ENCODE data around the gene RAD51C.
"Not testable (repeated sequence)": the region's sequence is repeated elsewhere in the genome, so short reads cannot be mapped to it uniquely, and the experiment has no call there.

The RAD51C gene

DNA sequence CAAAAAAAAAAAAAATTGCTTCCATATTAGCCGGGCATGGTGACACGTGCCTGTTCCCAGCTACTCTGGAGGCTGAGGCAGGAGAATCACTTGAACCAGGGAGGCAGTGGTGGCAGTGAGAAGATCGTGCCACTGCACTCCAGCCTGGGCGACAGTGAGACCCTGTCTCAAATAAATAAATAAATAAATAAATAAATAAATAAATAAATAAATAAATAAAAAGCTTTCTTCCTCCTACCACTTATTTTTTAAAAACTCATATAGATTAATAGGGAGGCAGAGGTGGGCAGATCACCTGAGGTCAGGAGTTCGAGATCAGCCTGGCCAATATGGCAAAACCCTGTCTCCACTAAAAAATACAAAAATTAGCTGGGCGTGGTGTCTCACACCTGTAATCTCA lies 7.9 kb upstream of the RAD51C start:
- not testable (repeated sequence) for DNase-seq

DNA sequence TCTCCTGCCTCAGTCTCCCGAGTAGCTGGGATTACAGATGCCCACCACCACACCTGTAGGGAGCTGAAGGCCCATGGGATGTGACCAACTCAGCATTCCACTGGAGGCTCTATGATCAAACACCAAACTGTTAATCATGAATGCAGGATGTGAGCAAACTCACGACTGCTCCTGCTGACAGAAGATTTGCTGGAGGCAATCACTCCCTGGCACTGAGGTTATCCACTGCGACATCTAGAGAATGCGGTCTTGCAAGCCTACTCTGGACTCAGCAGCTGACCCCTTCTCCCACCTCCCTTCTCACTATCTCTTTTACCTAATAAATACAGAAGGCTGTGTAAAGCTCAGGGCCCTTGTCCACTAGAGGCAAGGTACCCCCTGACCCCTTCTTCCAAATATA lies 5.4 kb upstream of the RAD51C start:
- DNase-seq = no peak

DNA sequence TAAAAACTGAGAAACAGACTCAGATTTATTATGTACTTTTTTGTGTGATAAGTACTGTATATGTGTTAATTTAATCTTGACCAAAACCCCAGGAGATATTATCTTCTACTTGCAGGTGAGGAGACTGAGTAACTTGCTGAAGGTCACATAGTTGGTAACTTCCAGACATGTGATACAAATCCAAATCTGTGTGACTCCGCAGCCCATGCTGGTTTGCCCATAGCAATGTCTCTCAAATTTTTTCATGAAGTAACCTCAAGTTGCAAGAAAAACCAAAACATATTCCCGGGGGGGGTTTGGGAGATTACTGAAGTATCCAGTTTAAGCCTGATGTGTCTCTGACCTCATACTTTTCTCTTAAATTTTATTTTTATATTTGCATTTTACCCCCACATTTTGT lies 3.9 kb upstream of the RAD51C start:
- no peak for DNase-seq

DNA sequence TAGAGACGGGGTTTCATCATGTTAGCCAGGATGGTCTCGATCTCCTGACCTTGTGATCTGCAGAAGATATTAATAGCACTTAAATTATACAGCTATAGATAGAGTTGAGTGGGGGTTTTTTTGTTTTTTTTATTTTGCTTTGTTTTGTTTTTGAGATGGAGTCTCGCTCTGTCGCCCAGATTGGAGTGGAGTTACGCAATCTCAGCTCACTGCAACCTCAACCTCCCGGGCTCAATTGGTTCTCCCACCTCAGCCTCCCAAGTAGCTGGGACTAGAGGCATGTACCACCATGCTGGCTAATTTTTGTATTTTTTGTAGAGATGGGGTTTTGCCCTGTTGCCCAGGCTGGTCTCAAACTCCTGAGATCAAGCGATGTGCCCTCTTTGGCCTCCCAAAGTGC lies 2.4 kb upstream of the RAD51C start:
- not testable (repeated sequence) for DNase-seq

DNA sequence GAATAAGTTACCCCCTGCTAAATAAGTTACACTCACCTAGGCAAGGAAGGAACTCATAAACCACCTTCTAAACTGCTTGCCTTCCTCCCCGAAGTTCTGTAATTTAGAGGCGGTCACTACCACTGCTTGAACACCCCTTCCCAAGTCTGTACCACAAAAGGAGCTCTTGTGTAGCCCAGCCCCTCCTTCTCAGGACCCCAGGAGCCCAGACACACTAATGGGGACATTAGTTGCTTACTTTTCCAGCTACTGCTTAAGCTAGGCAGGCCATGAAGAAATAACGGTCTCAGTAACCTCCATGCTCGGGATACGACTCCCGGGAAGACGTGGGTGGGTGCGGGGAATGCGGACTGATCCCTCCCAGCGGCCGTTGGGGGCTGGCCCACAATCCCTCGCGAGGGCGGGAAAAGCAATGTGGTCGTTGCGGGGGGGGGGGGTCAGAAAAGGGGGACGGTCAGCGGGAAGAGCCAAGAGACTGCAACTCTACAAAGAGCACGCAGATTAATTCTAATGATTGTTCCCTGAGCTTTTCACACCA lies 632 bp upstream of the RAD51C start, which contains the start of gene TEX14:
Gene TEX14, minus strand, starts transcription at position 345 of the 538 bp plus-strand sequence. CDS start 40,044 bp downstream, outside the sequence.
- no peak for DNase-seq

DNA sequence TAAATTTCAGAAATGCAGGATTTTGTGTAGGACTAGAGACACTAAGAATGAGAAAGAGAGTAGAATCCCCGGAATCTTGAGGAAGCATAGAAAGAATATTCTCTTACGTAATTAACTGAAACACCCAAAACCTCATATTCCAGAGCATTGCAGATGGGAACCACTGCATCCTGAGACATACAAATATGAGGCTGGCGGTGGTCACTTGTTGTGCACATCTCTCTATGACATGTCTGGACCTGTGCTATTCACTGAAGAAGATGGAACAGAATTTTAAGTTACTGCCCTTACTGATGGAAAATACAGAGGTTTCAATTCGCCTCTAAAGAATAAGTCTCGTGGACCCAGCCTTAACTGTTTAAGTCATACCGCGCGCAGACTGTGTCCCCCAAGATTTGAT lies 806 bp downstream of the RAD51C start:
- no peak for DNase-seq

DNA sequence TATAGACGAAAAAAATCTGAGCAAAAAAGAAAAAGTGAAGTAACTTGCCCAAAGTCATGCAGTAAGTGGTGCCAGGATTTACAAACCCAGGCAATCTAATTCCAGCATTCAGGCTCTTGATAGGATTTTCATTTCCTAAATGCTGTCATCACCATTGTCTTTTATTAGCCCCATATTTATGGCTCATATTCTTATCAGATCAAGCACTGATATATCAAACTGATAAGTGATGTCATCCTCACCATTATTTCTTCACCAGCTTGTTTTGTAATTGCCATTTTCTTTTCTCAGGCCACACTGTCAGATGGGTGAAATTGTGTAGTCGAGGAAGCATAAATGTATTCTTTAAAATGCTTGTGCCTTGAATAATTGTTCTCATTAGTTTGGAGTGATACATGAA lies 1.3 kb downstream of the RAD51C start:
- no peak for DNase-seq

DNA sequence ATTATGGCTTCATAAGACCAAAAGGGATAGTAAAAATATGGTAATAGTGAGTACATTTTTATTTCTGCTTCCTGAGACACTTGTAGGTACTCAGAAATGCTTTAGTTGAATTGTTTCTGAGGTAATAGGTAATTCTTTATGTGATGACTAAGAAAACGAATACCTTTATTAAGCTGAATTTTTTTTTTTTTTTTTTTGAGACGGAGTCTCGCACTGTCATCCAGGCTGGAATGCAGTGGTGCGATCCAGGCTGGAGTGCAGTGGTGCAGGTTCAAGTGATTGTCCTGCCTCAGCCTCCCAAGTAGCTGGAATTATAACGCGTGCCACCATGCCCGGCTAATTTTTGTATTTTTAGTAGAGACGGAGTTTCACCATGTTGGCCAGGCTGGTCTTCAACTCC lies 1.9 kb downstream of the RAD51C start:
- DNase-seq = no peak

DNA sequence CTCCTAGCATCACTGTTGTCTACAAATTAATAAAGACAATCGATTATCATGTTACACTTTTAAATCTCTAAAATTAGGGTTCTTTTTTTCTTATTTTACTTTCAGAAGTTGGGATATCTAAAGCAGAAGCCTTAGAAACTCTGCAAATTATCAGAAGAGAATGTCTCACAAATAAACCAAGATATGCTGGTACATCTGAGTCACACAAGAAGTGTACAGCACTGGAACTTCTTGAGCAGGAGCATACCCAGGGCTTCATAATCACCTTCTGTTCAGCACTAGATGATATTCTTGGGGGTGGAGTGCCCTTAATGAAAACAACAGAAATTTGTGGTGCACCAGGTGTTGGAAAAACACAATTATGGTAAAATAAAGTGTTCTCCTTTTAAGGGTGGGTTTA lies 2.4 kb downstream of the RAD51C start:
- DNase-seq = no peak

DNA sequence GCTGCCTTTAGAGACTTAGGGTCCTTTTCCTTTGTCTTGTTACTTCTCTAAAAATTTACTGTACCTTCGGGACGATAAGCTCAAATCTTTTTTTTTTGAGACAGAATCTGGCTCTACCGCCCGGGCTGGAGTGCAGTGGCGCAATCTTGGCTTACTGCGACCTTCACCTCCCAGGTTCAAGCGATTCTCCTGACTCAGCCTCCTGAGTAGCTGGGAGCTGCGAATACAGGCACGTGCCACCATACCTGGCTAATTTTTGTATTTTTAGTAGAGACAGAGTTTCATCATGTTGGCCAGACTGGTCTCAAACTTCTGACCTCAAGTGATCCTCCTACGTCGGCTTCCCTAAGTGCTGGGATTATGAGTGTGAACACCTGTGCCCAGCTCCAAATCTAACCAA lies 7.4 kb downstream of the RAD51C start:
- no peak for DNase-seq

DNA sequence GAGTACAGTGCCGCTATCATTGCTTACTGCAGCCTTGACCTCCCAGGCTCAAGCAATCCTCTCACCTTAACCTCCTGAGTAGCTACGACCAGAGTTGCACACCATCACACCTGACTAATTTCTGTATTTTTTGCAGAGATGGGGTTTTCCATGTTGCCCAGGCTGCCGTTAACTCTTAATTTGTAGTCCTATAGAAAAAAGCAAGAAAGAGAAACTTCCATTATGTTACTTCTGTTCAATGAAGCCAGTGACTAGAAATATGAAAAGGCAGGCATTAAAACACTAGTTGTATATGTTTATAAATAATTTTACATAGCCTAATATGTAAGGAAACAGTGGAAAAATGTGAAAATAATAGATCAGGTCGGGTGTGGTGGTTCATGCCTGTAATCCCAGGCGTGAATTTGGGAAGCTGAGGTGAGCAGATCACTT lies 9.7 kb downstream of the RAD51C start:
- no peak for DNase-seq

DNA sequence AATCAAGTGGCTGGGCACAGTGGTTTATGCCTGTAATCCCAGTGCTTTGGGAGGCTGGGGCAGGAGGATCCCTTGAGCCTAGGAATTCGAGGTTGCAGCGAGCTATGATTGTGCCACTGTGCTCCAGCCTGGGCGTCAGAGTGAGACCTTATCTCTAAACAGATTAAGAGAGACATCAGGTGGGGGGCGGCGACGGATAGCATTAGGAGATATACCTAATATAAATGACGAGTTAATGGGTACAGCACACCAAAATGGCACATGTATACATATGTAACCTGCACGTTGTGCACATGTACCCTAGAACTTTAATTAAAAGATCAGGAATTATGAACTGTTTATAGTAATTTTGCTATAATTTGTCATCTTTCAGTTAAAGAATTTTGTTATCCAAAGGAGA lies 10.3 kb downstream of the RAD51C start:
- DNase-seq = no peak

DNA sequence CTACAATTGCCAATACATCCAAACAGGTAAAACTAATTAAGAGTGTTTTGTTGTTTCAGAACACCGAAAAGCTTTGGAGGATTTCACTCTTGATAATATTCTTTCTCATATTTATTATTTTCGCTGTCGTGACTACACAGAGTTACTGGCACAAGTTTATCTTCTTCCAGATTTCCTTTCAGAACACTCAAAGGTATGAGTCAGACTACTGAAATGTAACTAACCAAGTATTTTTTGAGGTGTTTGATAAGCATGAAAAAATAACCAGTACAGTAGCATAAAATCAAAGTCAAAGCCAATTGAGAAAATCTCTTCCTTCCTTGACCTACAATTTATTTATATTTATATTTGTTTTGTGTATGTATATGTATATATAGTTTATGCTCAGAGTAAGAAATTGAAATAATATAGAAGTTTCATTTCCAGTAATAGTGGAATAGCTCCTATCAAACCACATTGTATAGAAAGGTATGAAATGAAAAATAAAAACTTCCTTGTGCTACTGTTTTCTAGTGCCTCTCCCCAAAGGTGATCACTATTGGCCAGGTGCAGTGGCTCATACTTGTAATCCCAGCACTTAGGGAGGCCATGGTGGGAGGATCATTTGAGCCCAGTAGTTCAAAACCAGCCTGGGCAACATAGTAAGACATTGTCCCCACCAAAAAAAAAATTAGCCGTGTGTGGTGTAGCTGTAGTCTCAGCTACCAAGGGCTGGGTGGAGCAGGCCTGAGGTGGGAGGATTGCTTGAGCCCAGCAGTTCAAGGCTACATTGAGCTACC lies 10.9 kb downstream of the RAD51C start:
- DNase-seq = no peak

DNA sequence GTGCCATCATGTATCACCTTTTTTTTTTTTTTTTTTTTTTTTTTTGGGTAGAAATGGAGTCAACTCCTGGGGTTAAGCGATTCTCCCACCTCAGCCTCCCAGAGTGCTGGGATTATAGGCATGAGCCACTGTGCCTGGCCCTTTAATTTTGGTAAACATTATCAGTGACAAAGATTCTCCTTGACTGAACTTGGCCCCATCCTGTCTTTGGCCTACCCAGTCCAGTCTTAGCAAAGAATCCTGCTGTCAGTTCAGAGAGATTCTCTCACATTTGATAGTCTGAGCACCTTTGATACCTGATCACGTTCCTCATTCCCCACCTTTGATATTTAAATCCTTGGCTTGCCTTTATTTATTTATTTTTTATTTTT lies 11.5 kb downstream of the RAD51C start:
- DNase-seq = no peak

DNA sequence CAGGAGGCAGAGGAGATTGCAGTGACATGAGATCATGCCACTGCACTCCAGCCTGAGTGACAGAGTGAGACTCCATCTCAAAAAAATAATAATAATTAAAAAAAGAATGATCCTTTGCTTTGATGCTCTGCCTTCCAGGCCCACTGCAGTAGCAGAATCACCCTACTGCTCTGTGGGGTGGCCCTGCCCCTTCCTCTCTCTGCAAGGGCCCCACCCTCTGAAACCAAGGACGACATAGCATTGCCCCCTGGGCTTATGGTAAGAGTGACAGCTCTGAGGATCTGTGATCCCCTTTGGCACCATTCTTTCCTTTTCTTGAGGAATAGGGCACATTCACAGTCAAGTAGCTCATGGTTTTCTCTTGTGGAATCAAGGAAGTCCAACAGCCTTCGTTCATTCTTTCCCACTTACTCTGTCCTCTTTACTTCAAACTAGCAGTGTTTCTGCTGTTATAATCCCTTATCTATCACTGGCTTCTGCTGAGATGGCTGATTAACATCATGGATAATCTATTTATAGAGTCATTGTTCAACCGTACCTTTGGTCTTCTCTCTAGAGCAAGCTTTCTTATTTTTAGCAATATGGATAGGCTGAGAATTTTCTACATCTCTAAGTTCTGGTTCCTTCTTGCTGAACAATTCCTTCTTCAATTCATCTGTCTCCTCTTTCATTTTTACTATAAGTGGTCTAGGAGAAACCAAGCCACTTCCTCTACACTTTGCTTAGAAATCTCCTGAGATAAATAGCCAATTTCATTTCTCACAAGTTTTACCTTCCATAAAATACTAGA lies 14.1 kb downstream of the RAD51C start:
- DNase-seq = no peak

DNA sequence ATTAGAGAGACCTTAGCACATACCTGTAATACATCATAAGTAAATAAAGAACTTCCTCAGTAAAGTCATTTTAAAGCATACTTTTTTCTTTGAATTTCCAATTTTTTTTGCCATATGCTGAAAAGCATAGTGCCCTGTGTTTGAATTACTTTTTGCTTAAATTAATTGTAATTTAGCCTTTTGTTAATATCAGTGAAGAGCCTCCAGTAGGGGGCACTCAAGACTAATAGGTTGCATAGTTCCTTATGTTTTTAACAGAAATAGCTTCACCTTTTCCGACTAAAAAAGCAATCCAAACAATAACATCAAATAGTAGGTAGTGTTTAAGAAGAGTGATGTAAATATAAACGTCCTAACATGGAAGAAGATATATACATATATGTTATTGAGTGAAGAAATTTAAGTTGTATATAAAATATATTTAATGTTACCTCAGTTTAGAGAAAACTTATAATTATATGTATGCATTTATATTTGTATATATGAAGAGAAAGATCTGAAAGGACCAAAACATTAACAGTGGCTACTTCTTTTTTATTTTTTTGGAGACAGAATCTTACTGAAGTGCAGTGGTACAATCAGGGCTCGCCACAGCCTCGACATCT lies 18.6 kb downstream of the RAD51C start:
- DNase-seq = peak; percentile 30

DNA sequence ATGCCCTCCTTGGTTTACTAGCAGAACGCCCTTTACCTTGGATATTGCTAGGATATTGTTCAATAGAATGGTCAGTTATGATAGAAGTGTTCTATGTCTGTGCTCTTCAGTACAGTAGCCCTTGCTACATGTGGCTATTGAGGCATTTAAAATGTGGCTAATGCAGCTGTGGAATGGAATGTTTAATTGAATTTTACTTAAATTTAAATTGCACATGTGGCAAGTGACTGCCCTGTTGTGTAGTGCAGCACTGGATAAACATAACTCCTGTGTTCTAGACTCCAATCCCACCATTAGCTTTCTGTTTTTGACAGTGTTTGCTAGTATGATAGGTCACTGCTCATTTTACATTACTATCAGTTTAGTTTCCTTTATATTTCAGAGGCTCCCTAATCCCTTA lies 29.9 kb downstream of the RAD51C start:
- DNase-seq = no peak

DNA sequence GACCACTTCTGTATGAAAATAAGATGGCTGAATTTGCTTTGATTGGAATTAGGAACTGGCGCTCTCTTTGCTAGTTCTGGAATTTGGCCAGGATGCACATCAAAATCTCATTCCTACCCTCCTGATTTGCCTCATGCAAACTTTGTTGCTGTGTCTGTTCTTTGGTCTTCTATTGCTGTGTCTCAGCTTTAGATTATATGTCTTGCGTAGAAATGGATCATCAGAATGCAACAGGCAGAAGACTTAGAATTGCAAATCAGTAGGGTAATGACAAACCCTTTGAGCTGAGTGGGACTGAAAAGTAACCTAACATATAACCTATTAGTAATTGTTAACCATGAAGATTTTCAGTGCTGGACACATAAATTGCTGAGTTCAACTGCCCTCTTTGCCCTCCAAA lies 30.3 kb downstream of the RAD51C start:
- no peak for DNase-seq

DNA sequence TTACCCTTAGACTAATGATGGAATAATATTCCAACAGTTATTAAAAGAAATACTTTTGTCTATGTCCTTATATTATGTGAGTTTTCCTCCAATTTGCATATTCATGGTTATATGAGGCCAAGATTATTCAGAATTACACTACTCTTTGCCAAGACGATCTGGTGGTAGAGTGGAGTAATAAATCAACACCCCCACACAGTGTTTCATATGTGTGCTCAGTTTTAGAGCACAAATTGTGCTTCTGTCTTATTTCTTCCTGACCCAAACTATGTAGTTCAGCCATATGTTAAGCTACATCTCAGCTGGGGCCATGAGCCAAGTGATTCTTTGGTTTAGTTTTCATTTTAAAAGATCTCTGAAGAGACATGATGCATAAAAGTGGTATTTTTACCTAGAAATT lies 36.4 kb downstream of the RAD51C start:
- DNase-seq = no peak

DNA sequence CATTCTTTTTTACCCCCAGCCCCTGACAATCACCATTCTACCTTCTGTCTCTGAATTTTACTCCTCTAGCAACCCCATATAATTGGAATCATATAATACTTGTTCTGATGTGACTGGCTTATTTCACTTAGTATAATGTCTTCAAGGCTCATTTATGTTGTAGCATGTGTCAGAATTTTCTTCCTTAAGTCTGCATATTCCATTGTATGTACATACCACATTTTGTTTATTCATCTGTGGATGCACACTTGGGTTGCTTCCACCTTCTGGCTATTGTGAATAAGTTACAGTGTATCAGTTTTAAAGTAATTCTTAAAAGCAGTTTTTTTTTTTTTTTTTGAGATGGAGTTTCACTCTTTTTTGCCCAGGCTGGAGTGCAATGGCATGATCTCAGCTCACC lies 38.5 kb downstream of the RAD51C start:
- no peak for DNase-seq

DNA sequence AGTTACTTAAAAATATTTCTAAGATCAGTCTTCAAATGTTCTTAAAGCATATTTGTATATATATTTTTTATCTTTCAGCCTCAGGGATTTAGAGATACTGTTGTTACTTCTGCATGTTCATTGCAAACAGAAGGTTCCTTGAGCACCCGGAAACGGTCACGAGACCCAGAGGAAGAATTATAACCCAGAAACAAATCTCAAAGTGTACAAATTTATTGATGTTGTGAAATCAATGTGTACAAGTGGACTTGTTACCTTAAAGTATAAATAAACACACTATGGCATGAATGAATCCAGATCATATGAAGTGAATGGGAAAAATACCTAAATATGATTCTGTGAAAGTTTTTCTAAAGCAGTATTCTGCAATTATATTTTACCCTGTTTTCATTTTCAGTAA lies 41.6 kb downstream of the RAD51C start:
- DNase-seq = no peak

DNA sequence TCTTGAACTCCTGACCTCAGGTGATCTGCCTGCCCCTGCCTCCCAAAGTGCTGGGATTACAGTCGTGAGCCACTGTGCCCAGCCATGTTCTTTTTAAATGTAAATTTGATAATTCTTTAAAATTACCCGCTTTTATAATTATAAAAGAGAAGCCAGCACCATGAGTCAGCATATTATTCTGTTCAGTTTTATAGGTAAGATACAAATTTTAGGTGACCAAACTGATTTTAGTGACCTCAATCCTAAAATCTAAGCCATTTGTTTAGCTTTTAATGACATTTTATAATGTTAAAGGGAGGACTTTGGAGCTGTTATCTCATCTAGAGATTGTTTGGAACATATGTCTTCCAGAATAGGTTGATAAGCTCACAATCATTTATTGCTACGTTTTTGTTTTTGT lies 42.4 kb downstream of the RAD51C start:
- DNase-seq = no peak

DNA sequence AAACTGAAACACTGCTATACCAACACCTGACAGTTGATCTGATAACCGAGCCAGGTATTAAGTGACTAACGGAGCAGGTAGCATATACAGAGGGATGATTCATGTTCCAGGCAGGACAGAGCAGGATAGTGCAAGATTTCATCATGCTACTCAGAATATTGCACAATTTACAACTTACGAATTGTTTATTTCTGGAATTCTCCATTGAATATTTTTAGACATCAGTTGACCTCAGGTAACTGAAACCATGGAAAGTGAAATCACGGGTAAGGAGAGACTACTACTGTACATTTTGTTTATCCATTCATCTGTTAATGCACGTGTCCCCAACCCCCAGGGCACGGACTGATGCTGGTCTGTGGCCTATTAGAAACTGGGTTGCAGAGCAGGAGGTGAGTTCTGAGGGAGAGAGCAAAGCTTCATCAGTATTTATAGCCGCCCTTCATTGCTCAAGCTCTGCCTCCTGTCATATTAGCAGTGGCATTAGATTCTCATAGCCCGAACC lies 48.8 kb downstream of the RAD51C start:
- DNase-seq = no peak

DNA sequence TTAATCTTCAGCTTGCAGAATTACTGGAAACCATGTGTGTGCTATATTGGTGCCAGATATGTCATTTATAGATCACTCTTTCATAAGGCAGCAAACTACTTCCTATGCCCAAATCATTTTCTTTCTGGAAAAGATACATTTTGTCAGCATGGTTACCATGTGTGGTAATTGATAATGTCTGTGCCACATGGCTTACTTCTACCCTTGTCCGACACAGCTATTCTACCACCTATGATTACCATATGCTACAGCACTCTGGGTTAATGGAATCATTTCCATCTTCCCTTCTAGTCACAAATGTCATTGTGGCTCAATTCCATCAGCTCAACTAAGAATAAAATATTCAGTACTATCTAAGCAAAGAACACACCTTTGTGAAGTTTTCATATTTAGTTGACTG lies 55.3 kb downstream of the RAD51C start:
- no peak for DNase-seq

All from activated CD4-positive, alpha-beta T cell treated with anti-CD3 and anti-CD28 coated beads, Interleukin-2, amount 50 U/mL, for 1 hour (primary cell).